HG02798 (cell line): ENCODE data around the gene OLR1.

Source experiments
- ATAC-seq: cut with Tn5 transposase; IDR thresholded peaks from one replicate; pipeline ENCODE4 v1.9.1; 2021; ENCODE audit warnings: mild to moderate bottlenecking; ENCODE audit not compliant: unreplicated experiment, poor library complexity

The OLR1 gene

DNA sequence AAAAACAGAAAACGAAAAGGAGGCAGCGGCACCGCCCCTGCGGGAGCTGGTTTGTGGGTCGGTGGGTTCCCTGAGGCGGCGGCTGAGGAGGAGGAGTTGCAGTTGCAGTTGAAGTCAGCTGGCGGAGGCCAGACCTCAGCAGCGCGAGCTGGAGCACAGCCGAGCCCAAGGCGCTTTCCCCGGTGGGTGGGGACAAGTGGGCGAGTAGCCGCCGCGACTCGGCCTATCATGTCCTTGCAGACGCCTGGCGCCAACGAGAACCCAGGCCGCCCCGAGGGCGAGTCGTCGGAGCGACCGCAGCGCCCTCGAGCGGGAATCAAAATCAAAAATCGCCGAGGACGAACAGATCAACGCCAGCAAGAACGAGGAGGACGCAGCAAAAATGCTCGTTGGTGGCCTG lies 60.5 kb downstream of the OLR1 start:
- no peak for ATAC-seq

DNA sequence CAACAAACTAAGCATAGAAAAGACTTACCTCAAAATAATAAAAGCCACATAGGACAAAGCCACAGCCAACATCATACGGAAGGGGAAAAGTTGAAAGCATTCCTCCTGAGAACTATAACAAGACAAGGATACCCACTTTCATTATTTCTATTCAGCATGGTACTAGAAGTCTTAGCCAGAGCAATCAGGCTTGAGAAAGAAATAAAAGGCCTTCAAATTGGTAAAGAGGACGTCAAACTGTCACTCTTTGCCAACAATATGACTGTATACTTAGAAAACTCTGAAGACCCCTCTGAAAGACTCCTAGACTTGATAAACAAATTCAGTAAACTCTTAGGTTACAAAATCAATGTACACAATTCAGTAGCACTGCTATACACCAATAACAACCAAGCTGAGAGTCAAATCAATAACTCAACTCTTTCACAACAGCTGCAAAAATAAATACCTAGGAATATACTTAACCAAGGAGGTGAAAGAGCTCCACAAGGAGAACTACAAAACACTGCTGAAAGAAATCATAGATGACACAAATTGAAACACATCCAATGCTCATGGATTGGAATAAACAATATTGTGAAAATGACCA lies 61.6 kb downstream of the OLR1 start:
- ATAC-seq, result no peak
